ENCODE measurements around the gene LUZP1.

DNA sequence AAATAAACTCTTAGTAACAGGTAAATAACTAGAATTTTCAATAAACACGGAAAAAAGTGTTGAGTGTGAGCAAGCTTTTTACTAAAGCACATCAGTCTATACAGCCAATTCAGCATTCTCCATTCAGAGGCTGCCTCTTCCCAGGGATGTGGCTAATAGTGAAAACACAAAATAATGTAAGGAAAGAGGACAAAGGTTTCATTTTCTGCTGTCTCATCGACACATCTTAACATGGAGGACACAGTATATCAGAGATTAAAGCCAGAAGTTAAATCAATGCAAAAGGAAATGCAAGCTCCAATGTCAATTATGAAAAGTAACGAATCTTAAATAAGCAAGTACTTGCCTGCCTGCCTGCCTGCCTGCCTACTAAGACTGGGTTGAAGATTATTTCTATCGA lies 43.2 kb downstream of the LUZP1 start:
- TF ChIP-seq, protein P1, sequence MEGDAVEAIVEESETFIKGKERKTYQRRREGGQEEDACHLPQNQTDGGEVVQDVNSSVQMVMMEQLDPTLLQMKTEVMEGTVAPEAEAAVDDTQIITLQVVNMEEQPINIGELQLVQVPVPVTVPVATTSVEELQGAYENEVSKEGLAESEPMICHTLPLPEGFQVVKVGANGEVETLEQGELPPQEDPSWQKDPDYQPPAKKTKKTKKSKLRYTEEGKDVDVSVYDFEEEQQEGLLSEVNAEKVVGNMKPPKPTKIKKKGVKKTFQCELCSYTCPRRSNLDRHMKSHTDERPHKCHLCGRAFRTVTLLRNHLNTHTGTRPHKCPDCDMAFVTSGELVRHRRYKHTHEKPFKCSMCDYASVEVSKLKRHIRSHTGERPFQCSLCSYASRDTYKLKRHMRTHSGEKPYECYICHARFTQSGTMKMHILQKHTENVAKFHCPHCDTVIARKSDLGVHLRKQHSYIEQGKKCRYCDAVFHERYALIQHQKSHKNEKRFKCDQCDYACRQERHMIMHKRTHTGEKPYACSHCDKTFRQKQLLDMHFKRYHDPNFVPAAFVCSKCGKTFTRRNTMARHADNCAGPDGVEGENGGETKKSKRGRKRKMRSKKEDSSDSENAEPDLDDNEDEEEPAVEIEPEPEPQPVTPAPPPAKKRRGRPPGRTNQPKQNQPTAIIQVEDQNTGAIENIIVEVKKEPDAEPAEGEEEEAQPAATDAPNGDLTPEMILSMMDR (IDR thresholded peaks at IDR 0.05 in 2 of 3, conservative IDR thresholded peaks at IDR 0.05 in 1 of 3; ENCODE audit: borderline replicate concordance in 1 of 3, insufficient read depth in 1 of 3, low read depth in 2 of 3, low read length in 2 of 3): no peak
- TF ChIP-seq, protein P2, sequence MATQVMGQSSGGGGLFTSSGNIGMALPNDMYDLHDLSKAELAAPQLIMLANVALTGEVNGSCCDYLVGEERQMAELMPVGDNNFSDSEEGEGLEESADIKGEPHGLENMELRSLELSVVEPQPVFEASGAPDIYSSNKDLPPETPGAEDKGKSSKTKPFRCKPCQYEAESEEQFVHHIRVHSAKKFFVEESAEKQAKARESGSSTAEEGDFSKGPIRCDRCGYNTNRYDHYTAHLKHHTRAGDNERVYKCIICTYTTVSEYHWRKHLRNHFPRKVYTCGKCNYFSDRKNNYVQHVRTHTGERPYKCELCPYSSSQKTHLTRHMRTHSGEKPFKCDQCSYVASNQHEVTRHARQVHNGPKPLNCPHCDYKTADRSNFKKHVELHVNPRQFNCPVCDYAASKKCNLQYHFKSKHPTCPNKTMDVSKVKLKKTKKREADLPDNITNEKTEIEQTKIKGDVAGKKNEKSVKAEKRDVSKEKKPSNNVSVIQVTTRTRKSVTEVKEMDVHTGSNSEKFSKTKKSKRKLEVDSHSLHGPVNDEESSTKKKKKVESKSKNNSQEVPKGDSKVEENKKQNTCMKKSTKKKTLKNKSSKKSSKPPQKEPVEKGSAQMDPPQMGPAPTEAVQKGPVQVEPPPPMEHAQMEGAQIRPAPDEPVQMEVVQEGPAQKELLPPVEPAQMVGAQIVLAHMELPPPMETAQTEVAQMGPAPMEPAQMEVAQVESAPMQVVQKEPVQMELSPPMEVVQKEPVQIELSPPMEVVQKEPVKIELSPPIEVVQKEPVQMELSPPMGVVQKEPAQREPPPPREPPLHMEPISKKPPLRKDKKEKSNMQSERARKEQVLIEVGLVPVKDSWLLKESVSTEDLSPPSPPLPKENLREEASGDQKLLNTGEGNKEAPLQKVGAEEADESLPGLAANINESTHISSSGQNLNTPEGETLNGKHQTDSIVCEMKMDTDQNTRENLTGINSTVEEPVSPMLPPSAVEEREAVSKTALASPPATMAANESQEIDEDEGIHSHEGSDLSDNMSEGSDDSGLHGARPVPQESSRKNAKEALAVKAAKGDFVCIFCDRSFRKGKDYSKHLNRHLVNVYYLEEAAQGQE (IDR thresholded peaks at IDR 0.05; ENCODE audit: low read depth): no peak
- TF ChIP-seq EZH2 (IDR thresholded peaks at IDR 0.05) (no peak), EZH2phosphoT487 (IDR thresholded peaks at IDR 0.05; ENCODE audit: borderline replicate concordance) (no peak), POLR2A (IDR thresholded peaks at IDR 0.05; ENCODE audit: borderline replicate concordance, extremely low read depth, insufficient read depth, insufficient read length) (no peak), RAD21 (IDR thresholded peaks at IDR 0.05; ENCODE audit: low read depth) (no peak), EGR1 (IDR thresholded peaks at IDR 0.05; ENCODE audit: low read depth) (no peak), TCF7L2 (IDR thresholded peaks at IDR 0.05; ENCODE audit: borderline replicate concordance, extremely low read depth, insufficient read depth, insufficient read length) (no peak), POLR2AphosphoS5 (IDR thresholded peaks at IDR 0.05; ENCODE audit: low read depth, low read length) (no peak), CEBPB (IDR thresholded peaks at IDR 0.05; ENCODE audit: low read depth) (no peak), YY1 (IDR thresholded peaks at IDR 0.05; ENCODE audit: extremely low read depth, insufficient replicate concordance, low read depth, low read length) (no peak)
